ENCODE measurements around the gene CRB2.
"Not testable (repeated sequence)": the region's sequence is repeated elsewhere in the genome, so short reads cannot be mapped to it uniquely, and the experiment has no call there.

The CRB2 gene

DNA sequence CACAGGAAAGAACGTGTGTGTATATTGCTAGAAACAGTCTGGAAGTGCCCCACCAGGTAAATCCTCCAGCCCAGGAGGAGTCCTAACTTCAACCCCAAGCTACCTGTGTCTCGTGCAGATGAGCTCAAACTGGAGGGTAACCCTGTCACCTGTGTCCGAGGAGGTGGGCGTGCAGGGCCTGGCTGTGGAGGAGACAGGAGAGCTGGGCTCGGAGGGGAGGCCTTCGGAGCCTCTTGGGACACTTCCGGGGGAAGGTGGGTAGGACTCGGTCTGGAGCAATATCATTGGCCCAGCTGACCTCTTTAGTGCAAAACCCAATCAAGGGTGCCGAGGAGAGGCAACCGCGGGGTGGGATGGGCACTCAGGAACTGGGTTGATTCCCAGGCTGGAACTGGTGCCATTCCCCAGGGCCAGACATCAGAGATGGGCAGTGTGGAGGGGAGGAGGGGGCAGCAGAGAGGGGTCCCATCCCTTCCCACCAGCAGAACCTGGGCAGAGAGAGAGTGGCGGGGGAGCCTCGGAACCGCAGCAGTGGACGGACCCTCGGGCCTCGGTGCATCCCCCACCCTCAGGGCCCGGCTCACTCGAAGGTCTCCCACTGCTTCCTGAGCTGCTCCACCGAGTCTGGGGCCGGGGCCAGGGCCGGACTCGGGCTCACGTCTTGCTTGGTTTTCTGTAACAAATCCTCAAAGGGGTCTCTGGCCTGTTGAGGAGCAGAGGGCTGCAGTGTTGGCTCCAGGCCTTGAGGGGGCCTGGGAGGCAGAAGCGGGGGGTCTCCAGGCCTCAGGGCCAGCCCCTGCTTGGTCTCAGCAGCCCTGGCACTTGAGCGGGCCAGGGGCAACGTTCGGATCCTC lies 25.1 kb downstream of the CRB2 start:
- DNase-seq (ENCODE audit: low spot score): no peak

- DNase-seq (ENCODE audit: low spot score): no peak
These were observed 26.9 kb downstream of the CRB2 start for GRCh38 chr9:123382653-123383511.

DNA sequence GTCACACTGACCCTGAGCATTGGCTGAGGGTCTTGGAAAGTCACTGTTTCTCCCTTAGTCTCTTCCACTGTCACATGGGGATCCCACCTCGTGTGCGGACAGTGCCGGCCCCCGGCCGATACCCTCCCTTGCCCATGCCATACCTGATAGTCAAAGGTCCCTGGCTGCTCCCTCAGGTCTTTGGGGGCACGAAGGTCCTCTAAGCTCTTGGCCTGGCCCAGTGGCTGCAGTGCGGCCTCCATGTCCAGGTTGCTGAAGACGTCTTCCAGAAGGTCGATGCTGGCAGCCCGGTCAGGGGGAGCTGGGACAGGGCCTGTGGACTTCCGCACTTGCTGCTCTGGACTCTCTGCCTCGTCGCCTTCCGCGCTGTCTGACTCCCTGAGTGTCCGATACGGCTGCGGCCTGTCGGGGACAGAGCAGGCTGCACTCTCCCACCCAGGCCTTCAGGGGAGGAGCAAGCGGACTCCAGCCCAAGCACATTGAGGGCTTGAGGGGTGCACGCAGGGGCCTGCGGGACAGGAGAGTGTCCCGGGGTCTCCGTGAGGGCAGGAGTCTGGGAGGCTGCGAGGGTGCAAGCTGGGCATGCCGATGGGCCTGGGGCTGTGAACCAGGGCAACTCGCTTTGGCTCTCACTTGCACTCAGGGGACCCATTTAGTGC lies 27.6 kb downstream of the CRB2 start:
- DNase-seq (ENCODE audit: low spot score): no peak

GRCh38 chr9:123387686-123388085 lies 31.7 kb downstream of the CRB2 start:
- no peak for DNase-seq (ENCODE audit: low spot score)

DNA sequence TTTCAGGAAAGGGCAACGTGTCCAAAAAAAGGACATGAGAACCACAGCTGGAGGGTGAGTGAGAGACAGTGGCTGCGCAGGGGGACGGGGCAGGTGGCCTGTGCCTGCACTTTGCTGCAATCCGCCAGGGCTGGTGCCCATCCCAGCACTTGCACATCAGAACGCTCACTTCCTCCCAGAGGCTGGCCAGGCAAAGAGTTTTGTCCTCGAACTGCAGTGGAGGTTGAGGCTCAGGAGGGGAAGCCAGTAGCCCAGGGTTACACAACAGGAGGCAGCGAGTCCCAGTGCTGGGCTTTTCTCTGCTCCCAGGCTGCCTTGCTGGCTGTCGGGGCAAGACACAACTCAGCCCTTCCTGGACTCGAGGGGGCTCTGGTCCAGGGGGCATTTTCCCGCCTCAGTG lies 33.1 kb downstream of the CRB2 start:
- DNase-seq (ENCODE audit: low spot score): no peak

DNA sequence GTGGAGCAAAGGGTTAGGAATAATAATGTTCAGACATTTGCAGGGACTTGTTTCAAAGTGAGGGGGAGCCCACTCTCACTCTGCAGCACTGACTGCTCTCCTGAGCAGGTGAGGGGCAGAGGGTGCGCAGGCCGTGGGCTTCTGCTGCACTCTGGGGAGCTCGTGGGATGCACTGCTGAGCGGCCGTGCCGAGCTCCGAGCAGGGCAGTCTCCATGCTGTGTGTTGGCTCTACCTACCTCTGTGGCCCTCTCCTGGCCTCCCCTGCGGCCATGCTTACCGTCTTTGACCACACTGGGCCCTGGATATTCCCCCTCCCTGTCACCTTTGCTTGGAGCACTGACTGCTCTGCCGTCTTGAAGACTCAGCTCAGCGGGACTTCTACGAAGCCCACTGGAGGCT lies 33.7 kb downstream of the CRB2 start:
- no peak for DNase-seq (ENCODE audit: low spot score)

GRCh38 chr9:123390337-123391135 lies 34.5 kb downstream of the CRB2 start:
- no peak for DNase-seq (ENCODE audit: low spot score)

GRCh38 chr9:123391233-123391632 lies 35.2 kb downstream of the CRB2 start:
- DNase-seq (ENCODE audit: low spot score): no peak

DNA sequence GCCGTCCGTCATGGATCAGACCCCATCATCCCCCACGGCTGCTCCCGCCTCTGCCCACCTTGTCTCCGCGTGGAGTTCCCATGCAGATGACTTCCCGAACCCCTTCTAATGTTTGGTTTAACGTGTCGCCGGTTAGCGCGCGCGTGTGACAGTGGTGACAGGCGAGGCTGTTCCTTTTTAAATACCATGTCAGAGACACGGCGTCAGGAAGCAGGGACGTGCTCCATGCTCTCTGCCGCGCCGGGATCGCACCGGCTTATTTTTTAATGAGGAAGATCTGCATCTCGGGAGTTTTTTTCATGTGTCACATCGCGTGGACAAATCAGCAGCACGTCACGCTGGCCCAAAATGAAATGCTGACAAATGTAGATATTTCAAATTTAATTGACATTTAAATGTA lies 35.9 kb downstream of the CRB2 start:
- DNase-seq (ENCODE audit: low spot score): no peak

- DNase-seq (ENCODE audit: low spot score): no peak
These were observed 36.8 kb downstream of the CRB2 start for GRCh38 chr9:123392802-123393201.

DNA sequence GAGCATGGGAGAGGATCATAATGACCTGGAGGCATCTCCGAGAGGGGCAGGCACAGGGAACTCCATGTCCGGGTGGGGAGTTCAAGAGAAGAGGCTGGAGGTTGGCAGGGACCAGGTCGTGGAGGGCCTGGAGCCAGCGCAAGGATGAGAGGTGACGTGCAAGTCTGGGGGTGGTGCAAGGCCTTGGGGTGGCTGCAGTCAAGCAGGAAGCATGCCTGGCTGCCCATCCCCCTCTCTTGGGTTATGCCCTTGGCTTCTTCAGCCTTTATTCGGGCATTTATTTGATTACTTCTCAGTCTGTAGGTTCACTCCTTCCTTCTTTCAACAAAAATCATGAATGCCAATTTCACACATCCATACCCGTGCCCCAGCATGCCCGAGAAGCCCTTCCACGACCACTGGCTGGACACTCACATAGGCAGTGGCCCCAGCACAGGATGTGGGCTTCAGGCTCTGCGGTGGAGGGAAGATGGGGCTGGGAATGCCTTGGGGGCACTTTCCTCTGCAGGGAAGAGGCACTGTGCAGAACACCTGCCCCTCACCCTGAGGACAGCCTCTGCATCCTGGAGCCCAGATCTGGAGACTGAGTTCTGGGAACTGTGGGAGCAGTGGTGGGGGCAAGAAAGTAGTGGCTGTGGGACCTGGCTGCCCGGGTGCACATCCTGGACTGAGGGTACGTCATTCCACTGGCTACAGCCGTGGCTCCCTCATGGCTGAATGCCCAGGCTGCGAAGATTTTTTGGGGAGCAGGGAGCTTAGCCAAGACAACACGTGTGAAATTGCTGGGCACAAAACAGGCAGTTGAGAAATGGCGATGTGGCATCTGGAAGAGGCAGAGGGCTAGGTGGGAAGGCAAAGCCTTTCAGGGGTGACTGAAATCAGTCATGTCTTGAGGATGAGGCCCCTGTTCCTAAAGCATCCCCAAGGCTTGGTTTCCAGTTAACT lies 38.6 kb downstream of the CRB2 start:
- DNase-seq (ENCODE audit: low spot score): no peak

GRCh38 chr9:123395276-123395688 lies 39.3 kb downstream of the CRB2 start:
- DNase-seq (ENCODE audit: low spot score): no peak

GRCh38 chr9:123395689-123396511 lies 39.9 kb downstream of the CRB2 start:
- no peak for DNase-seq (ENCODE audit: low spot score)

DNA sequence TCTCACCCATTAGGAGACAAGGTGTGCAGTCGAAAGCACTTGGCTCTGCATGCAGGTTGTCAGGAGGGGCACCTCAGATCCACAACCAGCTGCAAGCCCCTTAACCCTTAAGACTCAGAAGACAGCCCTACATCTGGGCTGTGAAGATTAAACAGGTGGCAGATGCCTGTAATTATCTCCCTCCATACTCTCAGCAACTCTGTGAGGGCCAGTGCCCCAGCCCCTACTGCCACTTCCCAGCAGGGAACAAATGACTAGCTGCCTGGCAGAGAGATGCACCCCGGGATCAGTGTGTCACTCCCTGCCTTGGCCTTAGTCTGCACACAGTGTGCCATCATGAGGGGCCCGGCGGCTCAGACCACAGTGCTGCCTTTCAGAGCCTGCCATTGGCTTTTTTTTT lies 42.0 kb downstream of the CRB2 start:
- no peak for DNase-seq (ENCODE audit: low spot score)

DNA sequence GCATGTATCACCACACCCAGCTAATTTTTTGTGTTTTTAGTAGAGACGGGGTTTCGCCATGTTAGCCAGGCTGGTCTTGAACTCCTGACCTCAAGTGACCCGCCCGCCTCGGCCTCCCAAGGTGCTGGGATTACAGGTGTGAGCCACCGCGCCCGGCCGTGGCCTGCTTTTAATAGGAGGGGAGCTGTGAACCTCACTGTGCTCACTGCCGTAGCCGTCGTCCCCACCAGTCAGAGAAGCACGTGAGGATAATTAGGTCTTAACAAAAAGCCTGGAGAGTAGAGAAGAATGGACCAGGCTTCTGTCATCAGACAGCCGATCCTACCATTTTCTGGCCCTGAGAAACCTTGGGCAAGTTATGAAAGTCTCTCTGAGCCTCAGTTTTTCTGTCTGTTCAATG lies 42.9 kb downstream of the CRB2 start:
- DNase-seq (ENCODE audit: low spot score): not testable (repeated sequence)

DNA sequence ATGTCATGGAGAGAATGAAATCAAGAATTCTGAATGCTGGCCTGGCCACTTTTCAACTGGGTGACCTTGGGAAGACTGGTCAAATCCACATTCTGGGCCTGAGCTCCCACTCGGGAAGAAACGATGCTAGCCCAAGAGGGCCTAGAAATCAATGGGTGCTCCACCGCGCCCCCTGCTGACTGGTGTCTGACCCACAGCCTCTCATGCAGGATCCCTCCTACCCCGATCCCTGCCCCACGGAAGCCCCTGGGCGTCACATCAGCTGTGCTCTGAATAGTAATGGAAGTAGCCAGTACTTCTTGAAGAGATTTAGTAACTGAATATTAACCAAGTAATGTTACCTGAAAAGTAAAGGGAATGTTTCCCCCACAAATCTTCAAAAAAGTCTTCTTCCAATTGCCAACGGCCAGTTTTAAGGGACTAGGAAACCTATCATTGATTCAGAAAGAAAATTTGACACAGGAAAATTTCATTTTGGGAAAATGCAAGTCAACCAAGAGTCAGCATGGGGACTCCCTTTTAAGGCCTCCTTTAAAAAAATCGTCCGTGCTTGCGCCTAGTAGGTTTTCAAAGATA lies 43.9 kb downstream of the CRB2 start:
- DNase-seq (ENCODE audit: low spot score): peak; percentile 46

- peak; percentile 52 for DNase-seq (ENCODE audit: low spot score)
These were observed 45.0 kb downstream of the CRB2 start for GRCh38 chr9:123400926-123401503.

DNA sequence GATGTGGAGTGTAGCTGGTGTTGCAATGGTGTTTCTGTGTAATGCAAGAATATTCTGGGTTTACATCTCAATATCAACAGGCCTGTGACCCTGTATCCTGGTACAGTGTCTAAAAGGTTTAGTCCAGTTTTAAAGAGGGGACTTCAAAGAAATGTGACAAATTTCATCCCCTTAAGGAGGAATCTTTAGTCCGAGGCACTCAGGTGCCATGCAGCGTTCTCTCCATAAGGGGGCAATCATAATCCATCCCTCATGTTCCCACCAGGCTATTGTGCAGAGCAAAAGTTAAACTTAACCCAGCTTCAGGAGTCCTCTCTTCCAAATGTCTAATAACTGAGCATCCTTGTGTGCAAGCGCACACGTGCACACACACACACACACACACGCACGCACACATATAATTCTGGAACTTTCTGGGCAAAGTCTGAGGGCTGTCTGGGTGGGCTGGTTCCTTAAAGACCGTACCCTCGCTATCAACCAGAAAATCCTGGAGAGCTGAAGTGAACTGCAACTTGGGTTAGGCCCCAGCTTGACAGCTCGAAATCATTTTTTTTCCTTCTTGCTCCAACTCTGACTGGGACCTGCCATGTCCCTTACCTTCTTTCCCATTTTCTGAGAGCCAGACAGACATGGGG lies 46.0 kb downstream of the CRB2 start:
- DNase-seq (ENCODE audit: low spot score): peak; percentile 88

Measured in GM03348 (cell line).